Colonic mucosa (tissue), 4 donors: ENCODE measurements around the gene FAP. TPM values are rescaled to one million over a fixed set of nuclear protein-coding genes. Genes with fewer than 3 reads are reported as not detected.

Source experiments
- DNase-seq: peaks from one replicate; pipeline ENCODE4 v3.0.0-alpha.2; 2020
- H3K27ac ChIP-seq: fragments of 200-600 bp; one replicate; pipeline ENCODE4 v1.8.0; 2021
- H3K27me3 ChIP-seq: fragments of 200-600 bp; one replicate; pipeline ENCODE4 v1.8.0; 2021
- H3K36me3 ChIP-seq: fragments of 200-600 bp; one replicate; pipeline ENCODE4 v1.8.0; 2021
- H3K4me1 ChIP-seq: fragments of 200-600 bp; one replicate; pipeline ENCODE4 v1.8.0; 2021; ENCODE audit warnings: mild to moderate bottlenecking
- H3K4me3 ChIP-seq: fragments of 200-600 bp; one replicate; pipeline ENCODE4 v1.8.0; 2021
- H3K9ac ChIP-seq, 2 donors: one replicate each; pipeline ENCODE4 v1.7.0; 2013; ENCODE audit warnings: control low read depth in 2 of 2, low read depth in 2 of 2, low read length in 2 of 2
- H3K9me3 ChIP-seq: fragments of 200-600 bp; one replicate; pipeline ENCODE4 v1.8.0; 2021
- CTCF ChIP-seq: fragments of 200-600 bp; IDR thresholded peaks from one replicate; pipeline ENCODE4 v1.8.0; 2022; ENCODE audit warnings: antibody characterized with exemption, mild to moderate bottlenecking
- intact Hi-C: fragments of 100-400 bp; cut with DNase I; formaldehyde crosslinking; loops from one replicate; pipeline ENCODE4 v1.14.1; 2022
- total RNA-seq, 2 donors: library from RNA; stranded (reverse); fragmentation: NEBNext Ultra II Directional in 1 of 2; extraction: Animal tissue kit (Norgen Biotek cat#: 25700) in 1 of 2; gene quantifications; one replicate each; pipeline ENCODE4 v1.2.1, GENCODE V29; 2021
- donor health status: healthy.
- donor health status: DM: no; HTN: no; CAD: no.
- donor health status: DM: no; HTN: no; CAD: no.

The FAP gene
- total RNA-seq, 2 donors from 2014 or later, result 1.1 to 1.8 TPM

- intact Hi-C loops, result no loop called here
- H3K9me3 ChIP-seq, result no peaks in the 10 kb centered on the region
- H3K27ac ChIP-seq, result no peak overlapping the region
- DNase-seq, result no peak
- no peak for TF ChIP-seq CTCF
- H3K4me1 ChIP-seq, result no peaks in the 10 kb centered on the region
- no peaks in the 10 kb centered on the region for H3K36me3 ChIP-seq
- no peaks in the 10 kb centered on the region for H3K27me3 ChIP-seq
- H3K9ac ChIP-seq, result no peak overlapping the region
- H3K4me3 ChIP-seq, result no peak overlapping the region
These were observed 23.8 kb downstream of the FAP start for GRCh38 chr2:162219426-162219825.

- H3K27ac ChIP-seq, result no peak overlapping the region
- no peaks in the 10 kb centered on the region for H3K4me1 ChIP-seq
- DNase-seq, result no peak
- no peaks in the 10 kb centered on the region for H3K9me3 ChIP-seq
- H3K4me3 ChIP-seq, result no peak overlapping the region
- H3K27me3 ChIP-seq, result no peaks in the 10 kb centered on the region
- TF ChIP-seq CTCF, result no peak
- H3K9ac ChIP-seq, result no peak overlapping the region
- no peaks in the 10 kb centered on the region for H3K36me3 ChIP-seq
- intact Hi-C loops, result no loop called here
These were observed 25.6 kb downstream of the FAP start for GRCh38 chr2:162217598-162217997.

- no peak for TF ChIP-seq CTCF
- no peaks in the 10 kb centered on the region for H3K9me3 ChIP-seq
- H3K4me3 ChIP-seq, result no peak overlapping the region
- no peaks in the 10 kb centered on the region for H3K4me1 ChIP-seq
- no peak overlapping the region for H3K9ac ChIP-seq
- DNase-seq, result no peak
- H3K27ac ChIP-seq, result no peak overlapping the region
- intact Hi-C loops, result no loop called here
- no peaks in the 10 kb centered on the region for H3K36me3 ChIP-seq
- no peaks in the 10 kb centered on the region for H3K27me3 ChIP-seq
These were observed 28.1 kb downstream of the FAP start for GRCh38 chr2:162215162-162215561.

GRCh38 chr2:162212366-162212765, 30.9 kb downstream of the FAP start:
- intact Hi-C loops, result no loop called here
- no peaks in the 10 kb centered on the region for H3K9me3 ChIP-seq
- no peak overlapping the region for H3K27ac ChIP-seq
- H3K27me3 ChIP-seq, result no peaks in the 10 kb centered on the region
- H3K4me3 ChIP-seq, result no peak overlapping the region
- no peak overlapping the region for H3K9ac ChIP-seq
- TF ChIP-seq CTCF, result no peak
- no peak for DNase-seq
- H3K4me1 ChIP-seq, result no peaks in the 10 kb centered on the region
- H3K36me3 ChIP-seq, result no peaks in the 10 kb centered on the region

GRCh38 chr2:162211732-162212131, 31.5 kb downstream of the FAP start:
- Histone ChIP-seq H3K36me3 (no peaks in the 10 kb centered on the region), H3K9me3 (no peaks in the 10 kb centered on the region), H3K27me3 (no peaks in the 10 kb centered on the region), H3K4me1 (no peaks in the 10 kb centered on the region), H3K27ac (no peak overlapping the region), H3K9ac (no peak overlapping the region), H3K4me3 (no peak overlapping the region)
- intact Hi-C loops, result no loop called here
- DNase-seq, result no peak
- TF ChIP-seq CTCF, result no peak

GRCh38 chr2:162210385-162210784, 32.9 kb downstream of the FAP start:
- Histone ChIP-seq H3K4me1 (no peaks in the 10 kb centered on the region), H3K4me3 (no peak overlapping the region), H3K27ac (no peak overlapping the region), H3K9me3 (no peaks in the 10 kb centered on the region), H3K9ac (no peak overlapping the region), H3K27me3 (no peaks in the 10 kb centered on the region), H3K36me3 (no peaks in the 10 kb centered on the region)
- intact Hi-C loops, result no loop called here
- TF ChIP-seq CTCF, result no peak
- DNase-seq, result no peak
